Body of pancreas (tissue), 4 donors: ENCODE results near the gene CTNNA2.

Experiments
- POLR2A ChIP-seq, 3 donors: fragments of 450-650 bp; IDR thresholded peaks; one replicate each; pipeline ENCODE4 v1.6.1; 2016; ENCODE audit warnings: antibody characterized with exemption in 3 of 3, mild to moderate bottlenecking in 2 of 3
- TF ChIP-seq, protein P1 (sequence below), 7 experiments: fragments of 450-650 bp in 4 of 7; fragments of 200-600 bp in 3 of 7; sonication (generic) in 3 of 7; IDR thresholded peaks; one replicate each; pipeline ENCODE4 v1.5.1; 2016 to 2019; ENCODE audit warnings: antibody characterized with exemption in 7 of 7

DNA sequence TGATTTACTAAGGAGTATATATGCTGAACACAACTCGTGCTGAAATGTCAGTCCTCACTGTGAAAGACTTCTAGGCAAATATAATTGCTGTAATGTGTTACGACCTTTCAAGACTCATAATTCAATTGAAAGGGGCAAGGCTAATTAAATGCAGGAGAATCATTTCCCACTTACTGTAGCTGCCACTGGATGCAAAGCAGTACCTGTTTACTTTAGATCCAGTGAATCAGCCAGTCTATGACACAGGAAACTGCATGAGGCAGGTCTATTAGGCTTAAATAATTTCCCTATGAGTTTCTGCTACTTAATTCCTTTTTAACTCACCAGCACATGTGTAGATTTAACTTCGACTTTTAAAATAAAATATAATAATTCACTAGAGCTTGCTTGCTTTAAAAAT, 125.6 kb downstream of the CTNNA2 start:
- TF ChIP-seq, protein P1, sequence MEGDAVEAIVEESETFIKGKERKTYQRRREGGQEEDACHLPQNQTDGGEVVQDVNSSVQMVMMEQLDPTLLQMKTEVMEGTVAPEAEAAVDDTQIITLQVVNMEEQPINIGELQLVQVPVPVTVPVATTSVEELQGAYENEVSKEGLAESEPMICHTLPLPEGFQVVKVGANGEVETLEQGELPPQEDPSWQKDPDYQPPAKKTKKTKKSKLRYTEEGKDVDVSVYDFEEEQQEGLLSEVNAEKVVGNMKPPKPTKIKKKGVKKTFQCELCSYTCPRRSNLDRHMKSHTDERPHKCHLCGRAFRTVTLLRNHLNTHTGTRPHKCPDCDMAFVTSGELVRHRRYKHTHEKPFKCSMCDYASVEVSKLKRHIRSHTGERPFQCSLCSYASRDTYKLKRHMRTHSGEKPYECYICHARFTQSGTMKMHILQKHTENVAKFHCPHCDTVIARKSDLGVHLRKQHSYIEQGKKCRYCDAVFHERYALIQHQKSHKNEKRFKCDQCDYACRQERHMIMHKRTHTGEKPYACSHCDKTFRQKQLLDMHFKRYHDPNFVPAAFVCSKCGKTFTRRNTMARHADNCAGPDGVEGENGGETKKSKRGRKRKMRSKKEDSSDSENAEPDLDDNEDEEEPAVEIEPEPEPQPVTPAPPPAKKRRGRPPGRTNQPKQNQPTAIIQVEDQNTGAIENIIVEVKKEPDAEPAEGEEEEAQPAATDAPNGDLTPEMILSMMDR (IDR thresholded peaks at IDR 0.05), result no peak
- TF ChIP-seq POLR2A (IDR thresholded peaks at IDR 0.05), result no peak
